PC-9 (cell line): ENCODE results near the gene DBN1. TPM values are rescaled to one million over a fixed set of nuclear protein-coding genes. Genes with fewer than 3 reads are reported as not detected.

Experiments
- BruUV-seq: library from RNA; stranded (reverse); fragments of 400-500 nt; replicated peaks from 2 replicates; lab custom pipeline; 2021; lab: Mats Ljungman, UMichigan
- CTCF ChIA-PET: fragments of 300-600 bp; sonication (Branson Sonifier 250); formaldehyde crosslinking; loops from one replicate; lab custom pipeline; 2022; ENCODE audit warnings: antibody characterized with exemption; lab: Charles Lee
- POLR2A ChIA-PET: fragments of 300-600 bp; sonication (Branson Sonifier 250); formaldehyde crosslinking; loops from one replicate; lab custom pipeline; 2022; ENCODE audit warnings: antibody characterized with exemption; ENCODE audit not compliant: unreplicated experiment; lab: Charles Lee
- DNase-seq, 2 experiments: peaks; one replicate each; pipeline versions ENCODE4 v3.0.0 to v3.0.0-alpha.2; 2015 to 2022; ENCODE audit warnings: mixed read lengths in 1 of 2
- H2AFZ ChIP-seq: fragments of 200-600 bp; sonication (generic); 2 replicates; pipeline ENCODE4 v1.8.1; 2017; ENCODE audit warnings: antibody characterized with exemption
- H3F3A ChIP-seq: fragments of 200-600 bp; sonication (generic); 2 replicates; pipeline ENCODE4 v1.8.1; 2017; ENCODE audit warnings: antibody characterized with exemption, mild to moderate bottlenecking, low read depth; ENCODE audit not compliant: insufficient read depth
- H3K27ac ChIP-seq: fragments of 200-600 bp; sonication (generic); 2 replicates; pipeline ENCODE4 v1.6.1; 2016; ENCODE audit warnings: mixed run types
- H3K27me3 ChIP-seq: fragments of 200-600 bp; sonication (generic); 2 replicates; pipeline ENCODE4 v1.6.1; 2016; ENCODE audit warnings: low read depth, mixed run types; ENCODE audit not compliant: insufficient read depth
- H3K36me3 ChIP-seq: fragments of 200-600 bp; sonication (generic); 2 replicates; pipeline ENCODE4 v1.6.1; 2016; ENCODE audit warnings: low read depth, mixed run types
- H3K4me1 ChIP-seq: fragments of 200-600 bp; sonication (generic); replicated peaks from 2 replicates; pipeline ENCODE4 v1.6.1; 2016; ENCODE audit warnings: mixed run types; ENCODE audit not compliant: insufficient read depth
- H3K4me2 ChIP-seq: fragments of 200-600 bp; sonication (generic); 2 replicates; pipeline ENCODE4 v1.6.1; 2017; ENCODE audit warnings: mixed run types
- H3K4me3 ChIP-seq: fragments of 200-600 bp; sonication (generic); 2 replicates; pipeline ENCODE4 v1.6.1; 2016; ENCODE audit warnings: mixed run types
- H3K79me2 ChIP-seq: fragments of 200-600 bp; sonication (generic); 2 replicates; pipeline ENCODE4 v1.6.1; 2017; ENCODE audit warnings: low read depth, mixed run types
- H3K9me2 ChIP-seq: fragments of 200-600 bp; sonication (generic); 2 replicates; pipeline ENCODE4 v1.8.1; 2017; ENCODE audit warnings: mild to moderate bottlenecking; ENCODE audit not compliant: insufficient read depth
- H3K9me3 ChIP-seq: fragments of 200-600 bp; sonication (generic); 2 replicates; pipeline ENCODE4 v1.8.1; 2016; ENCODE audit warnings: low read depth; ENCODE audit not compliant: insufficient read depth
- H4K20me1 ChIP-seq: fragments of 200-600 bp; sonication (generic); 2 replicates; pipeline ENCODE4 v1.8.1; 2017; ENCODE audit not compliant: insufficient read depth
- EZH2 ChIP-seq: fragments of 200-600 bp; sonication (generic); IDR thresholded peaks from 2 replicates; pipeline ENCODE4 v1.8.0; 2017; ENCODE audit warnings: antibody characterized with exemption, low read depth
- intact Hi-C: fragments of 100-400 bp; cut with micrococcal nuclease; formaldehyde crosslinking; loops from one replicate; pipeline ENCODE4 v1.10.0; 2022; ENCODE audit not compliant: unreplicated experiment
- total RNA-seq: library from RNA; stranded (reverse); gene quantifications from 2 replicates; pipeline ENCODE4 v1.2.3, GENCODE V29; 2021
- TF ChIP-seq, protein P1 (sequence below): fragments of 200-600 bp; sonication (generic); conservative IDR thresholded peaks from 2 replicates; pipeline ENCODE4 v1.6.1; 2017; ENCODE audit warnings: mixed run types, antibody characterized with exemption, mild to moderate bottlenecking, moderate library complexity

Gene DBN1
- total RNA-seq, 1 experiment from 2014 or later = 144 TPM

DNA sequence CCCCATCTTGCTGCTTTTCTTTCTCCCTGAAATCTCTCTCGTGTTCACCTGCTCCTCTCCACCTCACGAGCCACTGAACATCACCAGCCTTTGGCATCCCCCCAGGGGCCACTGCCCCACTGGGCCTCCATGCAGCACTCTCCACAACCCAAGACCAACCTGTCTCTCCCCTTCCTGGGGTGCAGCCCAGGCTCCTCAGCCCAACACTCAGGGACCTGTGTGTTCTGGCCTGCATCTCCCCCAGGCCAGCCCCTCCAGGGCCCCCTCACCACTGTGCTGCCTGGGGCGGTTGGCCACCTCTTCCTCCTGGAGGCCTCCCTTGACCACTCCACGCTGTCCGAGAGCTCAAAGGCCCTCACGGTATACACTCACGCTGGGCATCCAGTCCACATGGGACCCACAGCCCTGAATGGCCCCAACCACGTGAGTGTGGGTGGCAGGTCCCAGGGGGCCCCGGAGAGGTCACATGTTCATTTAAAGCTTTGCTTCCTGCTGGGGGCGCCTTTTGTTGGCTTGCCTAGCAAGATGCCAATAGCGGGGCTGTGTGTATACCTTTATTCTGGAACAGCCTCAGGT is 36.6 kb upstream of the DBN1 start:
- no peaks in the 10 kb centered on the region for H3F3A ChIP-seq
- DNase-seq = no peak
- ChIA-PET CTCF (no interaction called here), POLR2A (no interaction called here)
- H3K36me3 ChIP-seq = no peaks in the 10 kb centered on the region
- no peak overlapping the region for H3K4me2 ChIP-seq
- no peaks in the 10 kb centered on the region for H3K9me2 ChIP-seq
- H2AFZ ChIP-seq = no peak overlapping the region
- no TSS peak for BruUV-seq
- no peaks in the 10 kb centered on the region for H3K4me1 ChIP-seq
- H3K79me2 ChIP-seq = peaks cover 1% of the 10 kb centered on the region; the same call in 1 of the 2 replicates
- no peaks in the 10 kb centered on the region for H3K27me3 ChIP-seq
- H3K9me3 ChIP-seq = no peaks in the 10 kb centered on the region
- H3K4me3 ChIP-seq = no peak overlapping the region
- intact Hi-C loops = no loop called here
- H3K27ac ChIP-seq = no peak overlapping the region
- H4K20me1 ChIP-seq = no peaks in the 10 kb centered on the region
- TF ChIP-seq EZH2 = no peak
- TF ChIP-seq, protein P1, sequence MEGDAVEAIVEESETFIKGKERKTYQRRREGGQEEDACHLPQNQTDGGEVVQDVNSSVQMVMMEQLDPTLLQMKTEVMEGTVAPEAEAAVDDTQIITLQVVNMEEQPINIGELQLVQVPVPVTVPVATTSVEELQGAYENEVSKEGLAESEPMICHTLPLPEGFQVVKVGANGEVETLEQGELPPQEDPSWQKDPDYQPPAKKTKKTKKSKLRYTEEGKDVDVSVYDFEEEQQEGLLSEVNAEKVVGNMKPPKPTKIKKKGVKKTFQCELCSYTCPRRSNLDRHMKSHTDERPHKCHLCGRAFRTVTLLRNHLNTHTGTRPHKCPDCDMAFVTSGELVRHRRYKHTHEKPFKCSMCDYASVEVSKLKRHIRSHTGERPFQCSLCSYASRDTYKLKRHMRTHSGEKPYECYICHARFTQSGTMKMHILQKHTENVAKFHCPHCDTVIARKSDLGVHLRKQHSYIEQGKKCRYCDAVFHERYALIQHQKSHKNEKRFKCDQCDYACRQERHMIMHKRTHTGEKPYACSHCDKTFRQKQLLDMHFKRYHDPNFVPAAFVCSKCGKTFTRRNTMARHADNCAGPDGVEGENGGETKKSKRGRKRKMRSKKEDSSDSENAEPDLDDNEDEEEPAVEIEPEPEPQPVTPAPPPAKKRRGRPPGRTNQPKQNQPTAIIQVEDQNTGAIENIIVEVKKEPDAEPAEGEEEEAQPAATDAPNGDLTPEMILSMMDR = no peak

- Histone ChIP-seq H2AFZ (no peak within 1 kb of the TSS), H3K4me2 (no peak within 1 kb of the TSS), H3K9me2 (no peaks in the 10 kb centered on the region), H3F3A (no peaks in the 10 kb centered on the region), H3K27me3 (no peaks in the 10 kb centered on the region), H3K79me2 (no peaks in the 10 kb centered on the region), H3K4me1 (no peaks in the 10 kb centered on the region), H3K36me3 (no peaks in the 10 kb centered on the region), H4K20me1 (no peaks in the 10 kb centered on the region), H3K4me3 (no peak within 1 kb of the TSS), H3K9me3 (no peaks in the 10 kb centered on the region), H3K27ac (no peak within 1 kb of the TSS)
- BruUV-seq = no TSS peak
- ChIA-PET POLR2A (no interaction called here), CTCF (no interaction called here)
- intact Hi-C loops = no loop called here
- DNase-seq = no peak
- TF ChIP-seq EZH2 = no peak
- TF ChIP-seq, protein P1 = no peak
These were observed 36.0 kb upstream of the DBN1 start, which contains the start of gene DOK3 for GRCh38 chr5:177509381-177509951. Gene DOK3 (minus strand): TSS chr5:177509826. CDS start chr5:177509540, 286 bp downstream.

DNA sequence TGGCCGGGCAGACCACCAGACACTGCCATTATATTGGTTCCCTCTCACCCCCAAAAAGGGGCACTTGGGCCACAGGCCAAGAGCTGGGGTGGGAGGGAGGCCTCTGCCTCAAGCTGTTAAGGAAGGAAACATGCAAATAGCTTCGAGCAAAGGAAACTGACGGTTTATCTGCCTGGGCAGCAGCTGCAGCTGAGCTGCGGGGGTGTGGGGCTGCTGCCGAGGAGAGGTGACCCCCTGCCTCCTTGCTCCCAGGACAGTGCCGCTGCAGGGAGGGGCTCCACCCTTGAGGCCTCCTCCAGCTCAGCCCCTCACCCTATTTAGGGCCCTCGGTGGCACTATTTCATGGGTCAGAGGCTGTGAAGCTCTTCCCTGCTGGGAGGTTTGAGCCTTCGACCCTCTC is 35.4 kb upstream of the DBN1 start:
- DNase-seq = no peak
- no TSS peak for BruUV-seq
- Histone ChIP-seq H3K9me3 (no peaks in the 10 kb centered on the region), H3K4me2 (no peak overlapping the region), H3K36me3 (no peaks in the 10 kb centered on the region), H3K4me1 (no peaks in the 10 kb centered on the region), H3K79me2 (no peaks in the 10 kb centered on the region), H3K4me3 (no peak overlapping the region), H3K9me2 (no peaks in the 10 kb centered on the region), H3F3A (no peaks in the 10 kb centered on the region), H3K27me3 (no peaks in the 10 kb centered on the region), H3K27ac (no peak overlapping the region), H2AFZ (no peak overlapping the region), H4K20me1 (no peaks in the 10 kb centered on the region)
- intact Hi-C loops = no loop called here
- ChIA-PET CTCF (no interaction called here), POLR2A (no interaction called here)
- no peak for TF ChIP-seq EZH2
- TF ChIP-seq, protein P1 = no peak
